IMR-90 (cell line): ENCODE measurements around the gene REXO1. TPM values are rescaled to one million over a fixed set of nuclear protein-coding genes. Genes with fewer than 3 reads are reported as not detected.

Experiments
- ATAC-seq: fragments of 200-7000 bp; cut with Tn5 transposase; 2 replicates; pipeline ENCODE4 v1.9.1; 2020; ENCODE audit warnings: low read depth, mild to moderate bottlenecking, moderate library complexity
- BruUV-seq: library from RNA; stranded (reverse); fragments of 400-500 nt; replicated peaks from 2 replicates; lab custom pipeline; 2021; lab: Mats Ljungman, UMichigan
- CTCF ChIA-PET: fragments of 300-600 bp; formaldehyde crosslinking; extraction: SDS; loops from one replicate; lab custom pipeline; 2021; ENCODE audit warnings: antibody characterized with exemption; lab: Yijun Ruan, JAX
- POLR2A ChIA-PET: fragments of 300-600 bp; sonication (Branson Sonifier 250); formaldehyde crosslinking; loops from one replicate; lab custom pipeline; 2022; ENCODE audit warnings: antibody characterized with exemption; ENCODE audit not compliant: unreplicated experiment; lab: Charles Lee
- DNase-seq: peaks from one replicate; pipeline ENCODE4 v3.0.0; 2013
- H2AFZ ChIP-seq: replicated peaks from 2 replicates; pipeline ENCODE3; 2013; ENCODE audit warnings: low read length, mild to moderate bottlenecking; ENCODE audit not compliant: poor library complexity
- H2AK5ac ChIP-seq: 2 replicates; pipeline ENCODE4 v1.6.1; 2013; ENCODE audit warnings: low read depth, low read length, inconsistent platforms
- H2AK9ac ChIP-seq: replicated peaks from 2 replicates; pipeline ENCODE3; 2013; ENCODE audit warnings: mild to moderate bottlenecking, low read depth, low read length, moderate library complexity; ENCODE audit not compliant: poor library complexity
- H2BK120ac ChIP-seq: 2 replicates; pipeline ENCODE4 v1.6.1; 2013; ENCODE audit warnings: low read depth, low read length, inconsistent platforms
- H2BK15ac ChIP-seq: 3 replicates; pipeline ENCODE4 v1.6.1; 2013; ENCODE audit warnings: low read depth, low read length, inconsistent platforms
- H2BK20ac ChIP-seq: 2 replicates; pipeline ENCODE4 v1.6.1; 2013; ENCODE audit warnings: low read depth, mild to moderate bottlenecking, inconsistent platforms, low read length, moderate library complexity
- H2BK5ac ChIP-seq: 2 replicates; pipeline ENCODE4 v1.6.1; 2013; ENCODE audit warnings: mild to moderate bottlenecking, low read depth, low read length, inconsistent platforms; ENCODE audit not compliant: poor library complexity, severe bottlenecking
- H3K14ac ChIP-seq: replicated peaks from 2 replicates; pipeline ENCODE4 v1.6.1; 2013; ENCODE audit warnings: low read depth, low read length, inconsistent platforms
- H3K18ac ChIP-seq: 2 replicates; pipeline ENCODE4 v1.6.1; 2013; ENCODE audit warnings: low read depth, low read length, control low read depth
- H3K23ac ChIP-seq: 2 replicates; pipeline ENCODE4 v1.6.1; 2013; ENCODE audit warnings: low read depth, low read length, inconsistent platforms
- H3K27ac ChIP-seq: 2 replicates; pipeline ENCODE4 v1.5.1; 2013; ENCODE audit warnings: mild to moderate bottlenecking, control low read depth, low read length; ENCODE audit not compliant: insufficient read depth
- H3K27me3 ChIP-seq: 2 replicates; pipeline ENCODE4 v1.6.1; 2013; ENCODE audit warnings: low read length; ENCODE audit not compliant: control insufficient read depth, insufficient read depth
- H3K36me3 ChIP-seq: 2 replicates; pipeline ENCODE4 v1.6.1; 2013; ENCODE audit warnings: low read length, mixed read lengths; ENCODE audit not compliant: control insufficient read depth, insufficient read depth
- H3K4ac ChIP-seq: 2 replicates; pipeline ENCODE4 v1.6.1; 2013; ENCODE audit warnings: low read depth, low read length, inconsistent platforms
- H3K4me1 ChIP-seq: 2 replicates; pipeline ENCODE4 v1.6.1; 2013; ENCODE audit warnings: low read length, mixed read lengths; ENCODE audit not compliant: control insufficient read depth, insufficient read depth
- H3K4me2 ChIP-seq: 2 replicates; pipeline ENCODE4 v1.6.1; 2013; ENCODE audit warnings: low read depth, mild to moderate bottlenecking, control low read depth, low read length, moderate library complexity
- H3K4me3 ChIP-seq: 2 replicates; pipeline ENCODE4 v1.5.1; 2013; ENCODE audit warnings: low read depth, mild to moderate bottlenecking, control low read depth, low read length, moderate library complexity; ENCODE audit not compliant: insufficient read depth
- H3K56ac ChIP-seq: 2 replicates; pipeline ENCODE4 v1.6.1; 2013; ENCODE audit warnings: low read length, inconsistent platforms; ENCODE audit not compliant: insufficient read depth; ENCODE audit errors: extremely low read depth
- H3K79me1 ChIP-seq, 2 experiments: 2 replicates each; pipeline ENCODE4 v1.6.1; 2013; ENCODE audit warnings: low read length in 2 of 2, inconsistent platforms in 1 of 2, low read depth in 1 of 2
- H3K9ac ChIP-seq: 2 replicates; pipeline ENCODE4 v1.6.1; 2013; ENCODE audit warnings: low read depth, low read length, control low read depth
- H3K9me1 ChIP-seq: 2 replicates; pipeline ENCODE4 v1.6.1; 2013; ENCODE audit warnings: low read length, inconsistent platforms; ENCODE audit not compliant: insufficient read depth
- H3K9me3 ChIP-seq: 2 replicates; pipeline ENCODE4 v1.6.1; 2013; ENCODE audit warnings: low read length; ENCODE audit not compliant: control insufficient read depth, insufficient read depth
- H4K20me1 ChIP-seq: 2 replicates; pipeline ENCODE4 v1.6.1; 2013; ENCODE audit warnings: low read length, inconsistent platforms; ENCODE audit not compliant: insufficient read depth
- H4K5ac ChIP-seq: 2 replicates; pipeline ENCODE4 v1.6.1; 2013; ENCODE audit warnings: mild to moderate bottlenecking, low read depth, low read length, control low read depth
- H4K8ac ChIP-seq, 2 experiments: 2 replicates each; pipeline ENCODE4 v1.6.1; 2013; ENCODE audit warnings: low read depth in 2 of 2, low read length in 2 of 2, control low read depth in 1 of 2, inconsistent platforms in 1 of 2
- H4K91ac ChIP-seq: 2 replicates; pipeline ENCODE4 v1.6.1; 2013; ENCODE audit warnings: low read depth, low read length, inconsistent platforms; ENCODE audit not compliant: insufficient read depth
- CEBPB ChIP-seq: IDR thresholded peaks from 2 replicates; pipeline ENCODE4 v1.6.1; 2012; ENCODE audit warnings: low read depth, low read length, improper control_type of control experiment
- CHD1 ChIP-seq: IDR thresholded peaks from 2 replicates; pipeline ENCODE4 v1.6.1; 2012; ENCODE audit warnings: low read depth, low read length, improper control_type of control experiment
- CTCF ChIP-seq: conservative IDR thresholded peaks from 2 replicates; pipeline ENCODE4 v1.5.1; 2012; ENCODE audit warnings: mild to moderate bottlenecking, low read depth, low read length, improper control_type of control experiment
- FOS ChIP-seq: fragments of 150-350 bp; IDR thresholded peaks from 2 replicates; pipeline ENCODE4 v1.6.1; 2016; ENCODE audit warnings: low read depth, low read length
- MAFK ChIP-seq: IDR thresholded peaks from 2 replicates; pipeline ENCODE4 v1.6.1; 2012; ENCODE audit warnings: low read depth, low read length, improper control_type of control experiment
- MAZ ChIP-seq: IDR thresholded peaks from 2 replicates; pipeline ENCODE4 v1.6.1; 2012; ENCODE audit warnings: low read depth, mild to moderate bottlenecking, low read length, improper control_type of control experiment, moderate library complexity, borderline replicate concordance
- NFE2L2 ChIP-seq: fragments of 150-350 bp; IDR thresholded peaks from 2 replicates; pipeline ENCODE4 v1.6.1; 2016; ENCODE audit warnings: low read depth, mild to moderate bottlenecking, low read length
- POLR2A ChIP-seq: IDR thresholded peaks from 2 replicates; pipeline ENCODE4 v1.6.1; 2012; ENCODE audit warnings: mild to moderate bottlenecking, low read depth, low read length
- WGBS, 2 experiments: methylation state at CpG; one replicate each; pipeline versions ENCODE4 v1.1.5 to v1.1.7; 2013; ENCODE audit warnings: missing lambda C conversion rate in 2 of 2; ENCODE audit not compliant: insufficient read length in 1 of 2; ENCODE audit errors: extremely low coverage in 2 of 2; 5-methylcytosine and 5-hydroxymethylcytosine counted together
- dilution Hi-C: fragments of 300-500 bp; cut with HindIII; formaldehyde crosslinking; loops from one replicate; pipeline ENCODE4 v1.14.3; 2018; ENCODE audit warnings: low sequenced_read_pairs; ENCODE audit not compliant: unreplicated experiment
- in situ Hi-C: fragments of 300-500 bp; cut with MboI; formaldehyde crosslinking; loops from 3 replicates; pipeline ENCODE4 v1.14.3; 2019; ENCODE audit warnings: low sequenced_read_pairs, inconsistent platforms, mixed read lengths
- intact Hi-C: fragments of 100-400 bp; cut with micrococcal nuclease; formaldehyde crosslinking; loops from 2 replicates; pipeline ENCODE4 v1.10.0; 2022
- polyA plus RNA-seq, 3 experiments: library from polyadenylated mRNA; depleted of rRNA; stranded (reverse); fragments of >200 nt; gene quantifications; 2 replicates each; pipeline ENCODE4 v1.2.3, GENCODE V29; 2012; ENCODE audit warnings: low replicate concordance in 1 of 3
- total RNA-seq: library from RNA; depleted of rRNA; stranded (reverse); fragments of >200 nt; gene quantifications from 2 replicates; pipeline ENCODE4 v1.2.3, GENCODE V29; 2012

Gene REXO1
- total and polyA plus RNA-seq, 2 of the 4 experiments (the other 2 are of a cell fraction), result 1.4 to 63.7 TPM

DNA sequence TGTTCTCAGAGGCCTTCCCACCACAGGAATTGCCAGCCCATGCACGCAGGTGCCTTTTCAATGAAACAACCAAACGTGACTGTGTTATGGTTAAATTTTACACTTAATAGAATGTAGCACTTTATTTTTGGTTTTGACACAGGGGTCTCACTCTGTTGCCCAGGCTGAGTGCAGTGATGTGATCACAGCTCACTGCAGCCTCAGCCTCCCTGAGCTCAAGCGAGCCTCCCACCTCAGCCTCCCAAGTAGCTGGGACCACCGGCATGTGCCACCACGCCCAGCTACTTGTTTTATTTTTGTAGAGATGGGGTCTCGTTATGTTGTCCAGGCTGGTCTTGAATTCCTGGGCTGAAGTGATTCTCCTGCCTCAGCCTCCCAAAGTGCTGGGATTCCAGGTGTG, 43.4 kb downstream of the REXO1 start:
- intact Hi-C loops, result no loop called here
- ATAC-seq (no peak), DNase-seq (no peak)
- Histone ChIP-seq H3K27ac (no peak overlapping the region), H3K9me1 (no peaks in the 10 kb centered on the region), H3K36me3 (peaks cover 20% of the 10 kb centered on the region), H3K23ac (no peak overlapping the region), H2AK5ac (no peak overlapping the region), H4K8ac (no peak overlapping the region), H2BK15ac (no peak overlapping the region), H3K27me3 (no peaks in the 10 kb centered on the region), H2BK120ac (no peak overlapping the region), H2AFZ (no peak overlapping the region), H3K4me2 (no peak overlapping the region), H2BK5ac (no peak overlapping the region), H3K56ac (no peak overlapping the region), H2BK20ac (no peak overlapping the region), H2AK9ac (no peak overlapping the region), H3K9ac (no peak overlapping the region), H3K18ac (no peak overlapping the region), H3K9me3 (no peaks in the 10 kb centered on the region), H3K4me1 (no peaks in the 10 kb centered on the region), H4K5ac (no peak overlapping the region), H4K20me1 (no peaks in the 10 kb centered on the region), H4K91ac (no peak overlapping the region), H3K14ac (no peak overlapping the region), H3K79me1 (no peaks in the 10 kb centered on the region), H3K4ac (no peak overlapping the region), H3K4me3 (no peak overlapping the region)
- in situ Hi-C loops, result no loop called here
- ChIA-PET POLR2A (no interaction called here), CTCF (no interaction called here)
- TF ChIP-seq MAZ (no peak), CEBPB (no peak), POLR2A (no peak), CTCF (no peak), NFE2L2 (no peak), MAFK (no peak), CHD1 (no peak), FOS (no peak)
- dilution Hi-C loops, result no loop called here
- no CpG with 5 or more reads among the region's 6 CpGs for WGBS, 2 experiments
- no TSS peak for BruUV-seq
